ENCODE measurements around the gene ROR2. TPM values are rescaled to one million over a fixed set of nuclear protein-coding genes. Genes with fewer than 3 reads are reported as not detected.

The ROR2 gene
- total and polyA plus RNA-seq, 2 of the 8 experiments (the other 6 are each of a cell fraction or from before 2014, with no cell fraction given): 2.7 to 4.3 TPM

DNA sequence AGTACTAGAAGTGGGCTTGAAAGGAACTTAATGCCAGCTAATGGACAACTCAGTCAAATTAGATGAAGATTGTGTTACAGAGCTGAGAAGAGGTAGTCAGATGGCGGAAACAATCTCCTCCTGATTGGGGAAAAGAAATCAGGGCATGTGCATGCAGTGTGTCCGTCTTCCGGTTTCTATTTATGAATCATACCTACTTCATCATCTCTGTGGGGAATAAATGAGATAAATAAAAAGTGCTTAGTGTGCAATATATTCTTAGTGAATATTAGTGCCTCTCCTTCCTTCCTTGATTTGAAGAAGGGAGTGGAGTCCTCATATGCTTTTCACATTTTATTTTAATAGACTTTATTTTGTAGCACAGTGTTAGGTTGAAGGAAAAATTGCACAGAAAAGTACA, 417.7 kb downstream of the ROR2 start:
- DNase-seq (ENCODE audit: low read depth in 1 of 2, low spot score in 2 of 2) (no peak), FAIRE-seq (no peak)
- Histone ChIP-seq H3K27ac (ENCODE audit: low read depth, low read length) (no peak overlapping the region), H3K56ac (replicated peaks; ENCODE audit: insufficient read length, low read depth, low read length) (no peak overlapping the region), H3K27me3 (replicated peaks in 1 of 4; ENCODE audit: control insufficient read depth in 3 of 4, extremely low read depth in 1 of 4, insufficient read depth in 3 of 4, low read length in 3 of 4) (no peaks in the 10 kb centered on the region), H4K5ac (ENCODE audit: insufficient read length, low read depth, low read length) (no peak overlapping the region), H4K91ac (replicated peaks; ENCODE audit: insufficient read length, low read length) (no peak overlapping the region), H3K18ac (ENCODE audit: extremely low read depth, low read length) (no peak overlapping the region), H2BK120ac (replicated peaks; ENCODE audit: low read depth, low read length) (no peak overlapping the region), H3K4me3 (ENCODE audit: extremely low read depth in 1 of 4, insufficient read depth in 2 of 4, low read depth in 3 of 4, low read length in 4 of 4) (no peak overlapping the region), H3K9me3 (ENCODE audit: insufficient read depth in 2 of 2, low read depth in 1 of 2, low read length in 1 of 2) (no peaks in the 10 kb centered on the region), H3K36me3 (ENCODE audit: control insufficient read depth in 2 of 4, insufficient read depth in 4 of 4, low read length in 3 of 4) (no peaks in the 10 kb centered on the region), H3K4me2 (ENCODE audit: insufficient read depth in 1 of 2, low read depth in 2 of 2, low read length in 2 of 2) (no peak overlapping the region), H3K9ac (replicated peaks in 1 of 4; ENCODE audit: extremely low read depth in 1 of 4, low read depth in 3 of 4, low read length in 3 of 4) (no peak overlapping the region), H3K79me2 (ENCODE audit: control insufficient read depth in 1 of 2, insufficient read depth in 2 of 2, low read length in 2 of 2) (no peaks in the 10 kb centered on the region), H3K23me2 (ENCODE audit: low read depth, low read length) (no peaks in the 10 kb centered on the region), H3K4ac (replicated peaks; ENCODE audit: insufficient read length, low read depth, low read length) (no peak overlapping the region), H2BK5ac (ENCODE audit: low read depth, low read length) (no peak overlapping the region), H3K23ac (ENCODE audit: insufficient read length) (no peak overlapping the region), H4K20me1 (replicated peaks in 1 of 2; ENCODE audit: control insufficient read depth in 1 of 2, insufficient read depth in 2 of 2, low read length in 2 of 2) (no peaks in the 10 kb centered on the region), H2BK20ac (ENCODE audit: low read length) (no peak overlapping the region), H2AK5ac (ENCODE audit: low read depth, low read length) (no peak overlapping the region), H2BK15ac (ENCODE audit: low read length) (no peak overlapping the region), H3K4me1 (replicated peaks in 1 of 4; ENCODE audit: control insufficient read depth in 3 of 4, insufficient read depth in 4 of 4, low read length in 3 of 4) (peaks cover 0 to 4% (median 1%) of the 10 kb centered on the region in 4 experiments; a peak in 2 of 7 replicates), H2BK12ac (ENCODE audit: low read depth, low read length) (no peak overlapping the region), H3K14ac (ENCODE audit: insufficient read length) (no peak overlapping the region), H4K8ac (ENCODE audit: extremely low read depth, insufficient read depth, low read length) (no peak overlapping the region), H2AFZ (ENCODE audit: low read length) (no peak overlapping the region), H3K79me1 (ENCODE audit: low read depth, low read length) (no peaks in the 10 kb centered on the region)
- ChIA-PET CTCF (ENCODE audit: partially characterized antibody) (no interaction called here), POLR2A (ENCODE audit: partially characterized antibody) (no interaction called here)
- WGBS, 2 experiments (ENCODE audit: extremely low coverage in 1 of 2, insufficient coverage in 1 of 2, insufficient read length in 1 of 2, insufficient replicate concordance in 2 of 2, low coverage in 1 of 2, low lambda C conversion rate in 2 of 2, missing lambda C conversion rate in 1 of 2): 73% methylated on average over 3 of the region's 3 CpGs; no CpG with 5 or more reads in 1 of the 2 experiments
- TF ChIP-seq CHD2 (IDR thresholded peaks at IDR 0.05; ENCODE audit: low read length): no peak
- peak; percentile 50; the same call in 1 of the 2 replicates for TF ChIP-seq MAFK (IDR thresholded peaks at IDR 0.05; ENCODE audit: low read depth, low read length)

All from H1 (cell line).